Inferior parietal cortex (tissue), 1 donor: ENCODE results near the gene AKIRIN2.

Experiments used
- DNase-seq: peaks from one replicate; pipeline ENCODE4 v3.0.0-alpha.2; 2016; ENCODE audit errors: extremely low spot score

Gene AKIRIN2

DNA sequence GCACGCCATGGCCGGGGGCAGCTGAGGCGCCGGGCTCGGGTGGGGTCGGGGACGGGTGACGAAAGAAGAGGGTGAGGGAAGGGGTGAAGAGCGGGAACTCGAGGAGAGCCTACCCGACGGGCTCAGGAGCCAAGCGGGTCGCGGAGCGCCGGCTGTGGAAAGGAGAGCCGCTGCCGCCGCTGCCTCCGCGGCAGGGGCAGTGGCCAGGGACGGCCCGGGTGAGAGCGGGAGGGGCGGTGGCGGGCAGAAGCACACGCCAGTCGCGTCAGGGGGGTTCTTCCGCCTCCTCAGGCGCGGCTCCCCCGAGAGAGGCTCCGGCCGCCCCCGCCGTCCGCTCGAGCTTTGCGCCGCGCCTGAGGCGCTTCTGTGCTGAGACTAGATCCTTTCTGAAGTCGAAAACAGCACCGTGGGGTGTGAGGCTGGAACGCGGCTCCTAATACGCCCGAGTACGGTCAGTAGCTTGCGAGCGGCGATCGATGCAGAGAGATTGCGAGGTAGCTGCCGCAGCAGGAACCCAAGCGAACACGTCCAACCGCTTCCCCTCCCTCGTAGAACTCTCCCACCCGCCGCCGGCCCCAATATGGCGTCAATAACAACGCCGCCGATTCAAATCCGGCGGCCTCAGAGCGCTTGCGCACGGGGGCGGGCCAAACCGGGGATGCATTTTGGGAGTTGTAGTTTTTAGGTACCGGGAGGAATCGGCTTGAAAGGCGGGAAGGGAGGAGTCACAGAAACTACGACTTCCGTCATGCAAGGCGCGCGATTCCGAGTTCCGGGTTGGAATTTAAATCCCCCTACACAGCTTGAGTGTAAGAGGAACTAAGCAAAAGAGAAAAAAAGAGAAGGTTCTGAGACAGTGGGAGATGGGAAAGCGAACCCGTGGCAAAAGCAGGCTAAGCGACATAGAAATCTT, at the start of gene AKIRIN2:
TSS of gene AKIRIN2 (minus strand) at position 558 of the 913 bp plus-strand sequence. CDS start at position 9, 549 bp downstream.
- peak; percentile 99 for DNase-seq

GRCh38 chr6:87747646-87748045, 45.6 kb upstream of the AKIRIN2 start:
- no peak for DNase-seq

DNA sequence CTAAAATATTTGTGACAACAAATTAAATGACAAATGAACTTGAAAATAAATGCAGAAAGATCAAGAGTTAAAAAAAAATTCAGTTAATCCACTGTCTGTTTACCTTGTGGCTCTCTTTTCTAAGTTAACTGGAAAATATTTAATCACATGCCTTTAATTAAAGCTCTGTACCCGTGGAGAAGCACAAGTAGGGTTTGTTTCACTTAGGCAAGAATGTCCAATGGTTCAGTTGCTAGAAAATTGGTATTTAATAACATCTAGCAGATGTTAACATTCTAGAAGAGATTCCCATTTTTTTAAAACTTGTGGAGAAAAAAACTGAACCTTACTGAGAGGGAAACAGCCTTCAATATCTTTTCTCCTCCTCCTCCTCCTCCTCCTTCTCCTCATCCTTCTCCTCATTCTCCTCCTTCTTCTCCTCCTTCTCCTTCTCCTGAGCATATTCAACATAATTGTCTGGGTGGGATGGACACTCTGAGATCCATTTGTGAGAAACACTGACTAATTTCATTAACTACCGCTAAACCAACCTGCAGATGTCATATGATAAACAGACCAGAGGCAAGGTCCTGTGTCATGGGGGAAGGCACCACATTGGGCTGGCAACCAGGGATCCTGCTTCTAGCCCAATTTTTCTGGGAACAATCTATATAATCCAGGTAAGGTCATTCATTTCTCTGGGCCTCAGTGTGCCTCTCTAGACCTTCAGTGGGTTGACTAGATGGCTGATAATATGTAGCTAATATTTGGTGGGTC, 44.1 kb upstream of the AKIRIN2 start:
- no peak for DNase-seq

GRCh38 chr6:87743454-87743853, 41.4 kb upstream of the AKIRIN2 start:
- no peak for DNase-seq

DNA sequence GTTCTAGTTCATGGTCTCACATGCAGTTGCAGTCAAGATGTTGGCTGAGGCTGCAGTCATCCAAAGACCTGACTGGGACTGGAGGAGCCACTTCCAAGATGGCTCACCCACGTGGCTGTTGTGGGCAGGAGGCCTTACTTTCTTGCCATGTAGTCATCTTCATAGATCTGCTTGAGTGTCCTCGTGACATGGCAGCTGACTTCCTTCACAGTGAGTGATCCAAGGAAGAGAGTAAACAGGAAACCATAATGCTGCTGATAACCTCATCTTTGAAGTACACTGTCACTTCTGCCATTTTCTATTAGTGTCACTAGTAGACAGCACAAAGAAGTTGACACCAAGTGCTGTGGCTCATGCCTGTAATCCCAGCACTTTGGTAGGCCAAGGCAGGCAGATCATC, 40.1 kb upstream of the AKIRIN2 start:
- DNase-seq: no peak

GRCh38 chr6:87741001-87741650, 39.1 kb upstream of the AKIRIN2 start:
- DNase-seq: no peak

- DNase-seq: no peak
Observed at GRCh38 chr6:87738744-87739143, 36.7 kb upstream of the AKIRIN2 start.

GRCh38 chr6:87738000-87738399, 36.0 kb upstream of the AKIRIN2 start:
- DNase-seq: no peak

DNA sequence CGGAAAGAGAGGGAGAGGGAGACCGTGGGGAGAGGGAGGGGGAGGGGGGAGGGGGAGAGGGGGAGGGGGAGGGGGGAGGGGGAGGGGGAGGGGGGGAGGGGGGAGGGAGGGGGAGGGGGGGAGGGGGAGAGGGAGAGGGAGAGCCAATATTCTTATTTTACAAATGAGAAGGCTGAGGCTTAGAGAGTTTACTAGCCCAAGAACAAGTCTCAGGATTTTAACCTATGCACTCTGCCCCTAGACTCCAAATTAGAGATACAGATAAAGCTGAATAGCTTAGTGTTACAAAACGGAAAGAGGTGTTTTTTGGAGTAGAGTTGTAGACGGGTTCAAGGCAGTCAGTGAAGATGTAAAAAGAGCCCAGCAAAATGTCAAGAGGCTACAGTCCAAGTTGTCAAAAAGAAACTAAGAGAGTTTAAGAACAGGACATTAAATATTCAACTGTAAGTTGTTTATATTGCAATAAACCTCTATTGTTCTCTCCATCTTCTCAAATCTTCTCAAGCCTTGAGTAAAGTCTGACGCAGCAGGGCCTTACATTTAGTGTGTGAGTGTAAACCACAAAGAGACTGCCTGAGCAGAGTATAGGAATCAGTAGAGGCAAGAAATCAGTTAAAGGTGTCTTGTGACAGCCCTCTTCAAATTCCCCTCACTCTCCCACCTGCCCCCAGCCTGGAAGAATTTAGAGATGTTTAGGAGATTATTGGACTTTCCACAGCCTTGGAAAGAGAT, 34.9 kb upstream of the AKIRIN2 start:
- DNase-seq: no peak

GRCh38 chr6:87731818-87732661, 30.0 kb upstream of the AKIRIN2 start:
- peak; percentile 48 for DNase-seq

DNA sequence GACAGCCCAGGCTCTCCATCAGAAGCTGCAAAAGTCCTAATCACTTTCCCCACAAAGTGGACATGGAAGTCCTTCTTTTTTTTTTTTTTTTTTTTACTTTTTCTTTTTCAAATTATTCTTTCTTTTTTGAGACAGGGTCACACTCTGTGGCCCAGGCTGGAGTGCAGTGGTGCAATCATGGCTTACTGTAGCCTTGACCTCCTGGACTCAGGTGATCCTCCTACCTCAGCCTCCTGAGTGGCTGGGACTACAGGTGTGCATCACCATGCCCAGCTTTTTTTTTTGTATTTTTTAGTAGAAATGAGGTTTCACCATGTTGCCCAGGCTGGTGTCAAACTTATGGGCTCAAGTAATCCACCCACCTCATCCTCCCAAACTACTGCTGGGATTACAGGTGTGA, 29.0 kb upstream of the AKIRIN2 start:
- no peak for DNase-seq

GRCh38 chr6:87729965-87730719, 28.1 kb upstream of the AKIRIN2 start:
- DNase-seq: no peak

GRCh38 chr6:87728706-87729105, 26.7 kb upstream of the AKIRIN2 start:
- no peak for DNase-seq

- DNase-seq: no peak
Observed at GRCh38 chr6:87724983-87725811, 23.2 kb upstream of the AKIRIN2 start.

DNA sequence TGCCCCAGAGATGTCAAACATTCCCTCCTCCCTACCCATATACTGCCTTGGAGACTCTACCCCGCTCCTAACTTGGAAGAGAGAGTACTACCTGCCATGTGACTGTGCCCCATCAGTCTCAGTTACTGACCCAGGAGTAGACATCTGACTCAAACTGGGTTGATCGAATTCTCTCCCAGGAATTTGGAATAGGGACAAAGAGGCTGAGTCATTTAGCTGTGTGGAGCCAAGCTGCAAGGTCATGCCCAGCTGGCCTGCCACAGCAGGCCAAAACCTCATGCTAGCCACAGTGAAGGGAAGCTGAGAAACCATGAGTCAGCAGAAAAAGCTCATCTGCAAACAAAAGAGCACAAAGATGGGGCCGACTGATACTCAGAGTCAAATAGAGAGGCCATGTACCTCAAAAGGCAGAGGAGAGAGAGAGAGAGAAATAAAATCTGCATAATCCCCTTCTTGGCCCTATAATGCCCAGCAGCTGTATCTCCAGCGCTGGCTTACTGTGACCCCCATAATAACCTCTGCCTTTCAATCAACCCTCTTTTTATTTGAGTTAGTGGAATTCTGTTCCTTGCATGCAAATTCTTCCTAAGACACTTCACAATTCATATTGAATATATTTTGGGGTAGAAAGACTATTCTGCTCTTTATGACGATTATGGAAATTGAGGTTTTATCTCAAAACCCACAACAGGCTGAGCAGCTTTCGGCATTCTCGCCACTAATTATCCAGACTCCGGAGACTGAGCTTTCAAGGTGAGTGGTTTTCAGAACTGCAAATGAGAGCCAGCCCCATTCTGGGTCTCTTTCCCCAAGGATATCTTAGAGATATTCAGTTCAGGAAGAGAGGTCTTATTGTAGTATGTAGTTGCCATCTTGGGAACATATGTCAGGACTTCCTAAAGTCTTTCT, 21.4 kb upstream of the AKIRIN2 start:
- DNase-seq: peak; percentile 87

DNA sequence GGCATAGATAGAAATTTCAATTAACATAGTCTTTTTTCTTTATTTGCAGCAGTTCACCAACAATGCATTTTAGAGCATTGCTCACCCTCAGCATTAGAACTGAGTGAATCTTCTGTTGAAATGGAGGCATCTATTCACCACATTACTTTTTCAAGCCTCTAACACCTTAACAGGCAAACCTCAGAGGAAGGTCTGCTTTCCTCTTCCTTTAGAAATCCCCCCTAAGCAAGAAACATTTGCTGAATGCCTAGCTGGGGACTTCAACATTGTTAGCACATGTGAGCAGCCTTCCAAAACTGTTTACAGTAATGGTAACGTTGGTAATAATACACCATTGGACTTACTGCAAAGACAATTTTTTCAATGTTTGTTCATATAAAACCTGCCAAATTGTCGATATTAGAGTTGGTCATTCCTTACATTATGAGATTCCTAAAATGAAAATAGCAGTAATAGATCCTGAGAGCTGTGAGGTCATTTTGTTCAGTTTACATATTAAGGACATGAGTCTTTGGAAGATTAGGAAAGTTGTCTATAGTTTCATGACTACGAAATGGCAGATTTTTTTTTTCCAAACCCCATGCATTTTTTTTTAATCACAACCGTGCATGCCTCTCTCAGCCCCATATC, 20.6 kb upstream of the AKIRIN2 start:
- DNase-seq: no peak

DNA sequence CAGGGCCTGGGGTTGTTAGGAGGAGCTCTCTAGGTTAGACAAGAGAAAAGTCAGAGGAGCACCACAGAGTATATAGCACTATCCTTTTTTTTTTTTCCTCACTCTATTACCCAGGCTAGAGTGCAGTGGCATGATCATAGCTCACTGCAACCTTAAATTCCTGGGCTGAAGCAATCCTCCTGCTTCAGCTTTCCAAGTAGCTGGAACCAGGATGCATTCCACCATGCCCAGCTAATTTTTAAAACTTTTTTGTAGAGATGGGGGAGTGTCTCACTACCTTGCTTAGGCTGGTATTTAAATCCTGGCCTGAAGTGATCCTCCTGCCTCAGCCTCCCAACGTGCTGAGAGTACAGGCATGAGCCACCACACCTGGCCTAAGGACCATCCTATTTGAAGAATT, 19.3 kb upstream of the AKIRIN2 start:
- no peak for DNase-seq
